PC-3 (cell line): ENCODE measurements around the gene WHRN.

Experiments
- EZH2phosphoT487 ChIP-seq: fragments of 300-600 bp; sonication (generic); IDR thresholded peaks from 2 replicates; pipeline ENCODE4 v1.6.1; 2018; ENCODE audit warnings: mild to moderate bottlenecking, antibody characterized with exemption, low read length, borderline replicate concordance
- TF ChIP-seq, protein P1 (sequence below): fragments of 300-600 bp; sonication (generic); conservative IDR thresholded peaks from 2 replicates; pipeline ENCODE4 v1.5.1; 2017; ENCODE audit warnings: antibody characterized with exemption, low read depth, mild to moderate bottlenecking, low read length

DNA sequence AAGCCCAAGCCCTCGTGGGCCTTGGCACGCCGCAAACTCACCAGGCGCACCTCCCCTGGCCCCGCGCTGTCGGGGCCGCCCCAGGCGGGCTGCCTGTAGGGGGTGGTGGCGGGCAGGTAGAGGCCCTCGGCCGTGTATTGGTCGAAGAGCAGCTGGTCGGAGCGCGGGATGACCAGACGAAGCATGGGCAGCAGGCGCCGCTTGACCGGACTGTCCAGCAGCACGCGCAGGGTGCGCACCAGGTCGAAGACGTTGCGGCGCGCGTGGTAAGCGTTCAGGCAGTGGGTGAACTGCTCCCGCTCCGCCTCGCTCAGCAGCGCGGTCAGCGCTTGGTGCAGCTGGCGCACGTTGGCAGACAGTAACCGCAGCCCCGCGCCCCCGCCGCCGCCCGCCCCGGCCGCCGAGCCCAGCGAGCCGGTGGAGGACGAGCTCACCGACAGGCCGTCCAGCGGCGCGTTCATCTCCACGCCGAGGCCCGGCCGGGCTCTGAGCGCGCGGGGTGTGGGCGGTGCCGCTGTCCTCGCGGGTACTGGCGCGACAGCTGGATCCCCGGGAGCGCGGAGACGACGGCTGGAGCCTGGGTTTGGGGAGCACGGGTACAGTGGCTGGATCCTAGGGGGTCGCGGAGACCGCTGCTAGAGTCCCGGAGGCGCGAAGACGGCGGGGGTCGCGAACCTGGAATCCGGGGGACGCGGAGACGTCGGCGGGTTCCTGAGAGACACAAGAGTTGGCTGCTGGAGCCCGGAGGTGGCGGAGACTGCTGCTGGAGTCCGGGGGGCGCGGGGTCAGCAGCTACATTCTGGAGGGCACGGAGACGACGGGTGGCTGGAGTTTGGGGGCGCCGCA is 709 bp downstream of the WHRN start:
- TF ChIP-seq, protein P1, sequence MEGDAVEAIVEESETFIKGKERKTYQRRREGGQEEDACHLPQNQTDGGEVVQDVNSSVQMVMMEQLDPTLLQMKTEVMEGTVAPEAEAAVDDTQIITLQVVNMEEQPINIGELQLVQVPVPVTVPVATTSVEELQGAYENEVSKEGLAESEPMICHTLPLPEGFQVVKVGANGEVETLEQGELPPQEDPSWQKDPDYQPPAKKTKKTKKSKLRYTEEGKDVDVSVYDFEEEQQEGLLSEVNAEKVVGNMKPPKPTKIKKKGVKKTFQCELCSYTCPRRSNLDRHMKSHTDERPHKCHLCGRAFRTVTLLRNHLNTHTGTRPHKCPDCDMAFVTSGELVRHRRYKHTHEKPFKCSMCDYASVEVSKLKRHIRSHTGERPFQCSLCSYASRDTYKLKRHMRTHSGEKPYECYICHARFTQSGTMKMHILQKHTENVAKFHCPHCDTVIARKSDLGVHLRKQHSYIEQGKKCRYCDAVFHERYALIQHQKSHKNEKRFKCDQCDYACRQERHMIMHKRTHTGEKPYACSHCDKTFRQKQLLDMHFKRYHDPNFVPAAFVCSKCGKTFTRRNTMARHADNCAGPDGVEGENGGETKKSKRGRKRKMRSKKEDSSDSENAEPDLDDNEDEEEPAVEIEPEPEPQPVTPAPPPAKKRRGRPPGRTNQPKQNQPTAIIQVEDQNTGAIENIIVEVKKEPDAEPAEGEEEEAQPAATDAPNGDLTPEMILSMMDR = peak; percentile 70
- TF ChIP-seq EZH2phosphoT487 = no peak
